ENCODE measurements around the gene RBP3.

Gene RBP3

GRCh38 chr10:47359626-47360418 lies 11.7 kb downstream of the RBP3 start:
- no peak for DNase-seq

DNA sequence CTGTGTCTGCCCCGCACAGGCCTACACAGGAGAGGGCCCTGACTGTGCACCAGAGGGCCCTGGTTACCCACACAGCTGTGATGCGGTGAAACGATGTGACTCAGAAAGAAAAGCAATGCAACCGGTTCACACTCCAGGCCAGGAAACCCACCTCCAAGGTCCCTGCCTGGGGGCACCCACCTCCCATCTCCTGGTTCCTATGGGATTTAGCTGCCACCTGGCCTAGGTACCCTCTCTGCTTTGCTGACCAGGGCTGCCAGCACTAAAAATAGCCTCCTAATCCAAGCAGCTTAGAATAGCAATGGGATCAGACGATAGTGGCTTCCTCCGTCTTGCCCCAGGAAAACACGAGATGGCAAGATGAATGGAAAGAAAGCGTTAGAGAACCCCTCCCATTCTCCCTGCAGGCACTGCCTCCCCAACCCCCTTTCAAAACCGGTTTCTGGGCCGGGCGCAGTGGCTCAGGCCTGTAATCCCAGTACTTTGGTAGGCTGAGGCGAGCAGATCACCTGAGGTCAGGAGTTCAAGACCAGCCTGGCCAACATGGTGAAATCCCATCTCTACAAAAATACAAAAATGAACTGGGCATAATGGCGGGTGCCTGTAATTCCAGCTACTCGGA lies 12.4 kb downstream of the RBP3 start:
- no peak for DNase-seq

GRCh38 chr10:47361293-47361692 lies 13.1 kb downstream of the RBP3 start:
- no peak for DNase-seq

GRCh38 chr10:47362199-47362598 lies 14.0 kb downstream of the RBP3 start:
- DNase-seq: no peak

DNA sequence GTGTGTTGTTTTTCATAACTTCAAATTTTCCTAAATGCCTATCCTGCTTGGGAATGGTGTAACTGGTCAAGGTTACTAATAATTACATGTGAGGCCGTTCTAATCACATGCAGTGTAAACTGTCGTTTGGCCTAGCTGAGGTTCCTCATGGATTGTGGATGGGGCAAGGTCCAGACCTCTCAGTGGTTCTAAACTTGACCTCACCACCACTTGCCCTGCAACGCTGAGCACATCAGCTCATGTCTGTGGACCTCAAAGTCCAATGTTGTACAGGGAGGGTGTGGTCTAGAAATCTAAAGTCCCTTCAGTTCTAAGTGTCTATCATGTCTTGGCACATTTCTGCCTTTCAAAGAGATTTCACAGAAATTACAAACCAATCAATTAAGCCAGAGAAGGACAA lies 15.6 kb downstream of the RBP3 start:
- no peak for DNase-seq

GRCh38 chr10:47364366-47364765 lies 16.2 kb downstream of the RBP3 start:
- no peak for DNase-seq

GRCh38 chr10:47364911-47365310 lies 16.7 kb downstream of the RBP3 start:
- no peak for DNase-seq

DNA sequence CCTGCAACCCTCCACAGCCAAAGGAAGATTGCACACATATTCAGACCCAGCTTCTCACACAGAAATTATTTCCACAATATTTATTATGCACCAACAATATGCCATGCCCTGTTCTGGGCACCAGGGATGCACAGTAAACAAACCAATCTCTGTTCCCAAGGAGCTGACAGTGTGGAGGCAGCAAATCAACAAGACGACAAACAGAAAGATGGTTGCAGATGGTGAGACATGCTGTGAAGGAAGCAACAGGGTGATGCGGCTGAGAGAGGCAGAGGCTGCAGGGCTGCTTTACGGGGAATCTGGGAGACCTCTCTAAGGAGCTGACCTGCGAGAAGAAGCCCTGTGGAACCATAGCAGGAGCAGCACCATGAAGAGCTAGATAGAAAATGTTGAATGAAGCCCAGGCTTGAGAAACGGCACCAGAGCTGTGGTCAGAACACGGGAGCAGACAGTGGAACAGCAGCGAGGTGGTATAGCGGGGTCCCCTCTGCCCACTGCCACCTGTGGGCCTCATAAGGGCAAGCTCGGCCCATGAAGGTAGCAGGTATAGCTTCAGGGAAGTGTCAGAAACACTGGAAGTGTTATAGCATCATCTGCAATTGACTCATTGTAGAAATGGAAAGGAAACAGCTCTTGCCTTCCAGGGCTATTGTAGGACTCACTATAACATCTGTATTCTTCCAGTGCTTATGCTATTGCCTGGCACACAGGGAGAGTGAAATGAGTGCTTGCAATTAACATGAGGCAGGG lies 17.4 kb downstream of the RBP3 start:
- DNase-seq: no peak

- DNase-seq: no peak
These were observed 18.0 kb downstream of the RBP3 start for GRCh38 chr10:47366181-47366631.

DNA sequence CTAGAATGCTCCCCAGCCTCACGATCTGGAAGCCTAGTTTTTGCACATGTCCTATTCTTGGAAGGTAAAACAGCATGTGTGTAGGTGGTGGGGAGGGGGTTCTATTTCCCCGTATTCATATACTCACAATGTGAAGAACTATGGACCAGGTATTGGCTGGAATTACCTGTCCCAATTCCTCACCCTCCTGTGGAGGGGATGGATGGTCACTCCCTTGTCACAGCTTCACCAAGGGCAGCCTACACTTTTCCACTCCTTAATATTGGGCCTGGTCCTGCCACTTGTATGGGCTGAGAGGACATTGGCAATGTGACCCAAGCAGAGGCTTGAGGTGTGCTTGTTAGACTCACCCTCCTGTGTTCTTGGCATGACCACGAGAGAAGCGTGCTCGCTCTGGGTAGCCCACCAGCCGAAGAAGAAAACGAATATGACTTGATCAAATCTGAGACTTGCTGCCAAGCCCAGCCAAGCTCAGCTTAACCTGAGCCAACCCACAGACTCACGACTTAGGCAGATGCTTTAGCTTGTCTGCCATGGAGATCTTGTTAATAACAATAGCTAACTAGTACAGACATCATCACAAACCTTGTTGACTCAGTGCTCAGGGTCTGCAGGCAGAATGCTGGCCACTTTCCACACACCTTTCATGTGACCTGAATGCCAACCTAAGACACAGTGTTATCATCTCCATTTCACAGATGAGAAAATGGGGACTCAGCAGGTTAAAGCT lies 18.7 kb downstream of the RBP3 start:
- no peak for DNase-seq

DNA sequence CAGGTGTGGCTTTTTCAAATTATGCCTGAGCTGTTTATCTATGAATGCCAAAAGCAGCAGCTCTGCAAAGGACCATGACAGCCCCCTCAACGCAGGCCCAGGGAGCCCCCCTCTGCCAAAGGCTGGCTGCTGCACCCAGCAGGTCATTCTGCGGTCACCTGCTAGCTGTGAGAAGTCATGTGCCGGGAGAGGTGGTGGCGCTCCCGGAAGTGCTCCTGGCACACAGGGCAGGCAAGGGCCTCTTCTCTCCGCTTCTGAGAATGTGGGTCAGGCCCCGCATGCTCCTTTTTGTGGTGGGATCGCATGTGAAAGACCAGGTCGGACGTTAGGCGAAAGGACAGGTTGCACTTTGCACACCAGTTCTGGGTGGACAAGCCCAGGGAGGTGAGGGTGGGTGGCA lies 19.5 kb downstream of the RBP3 start:
- DNase-seq: no peak

- DNase-seq: no peak
These were observed 20.4 kb downstream of the RBP3 start for GRCh38 chr10:47368431-47369180.

DNA sequence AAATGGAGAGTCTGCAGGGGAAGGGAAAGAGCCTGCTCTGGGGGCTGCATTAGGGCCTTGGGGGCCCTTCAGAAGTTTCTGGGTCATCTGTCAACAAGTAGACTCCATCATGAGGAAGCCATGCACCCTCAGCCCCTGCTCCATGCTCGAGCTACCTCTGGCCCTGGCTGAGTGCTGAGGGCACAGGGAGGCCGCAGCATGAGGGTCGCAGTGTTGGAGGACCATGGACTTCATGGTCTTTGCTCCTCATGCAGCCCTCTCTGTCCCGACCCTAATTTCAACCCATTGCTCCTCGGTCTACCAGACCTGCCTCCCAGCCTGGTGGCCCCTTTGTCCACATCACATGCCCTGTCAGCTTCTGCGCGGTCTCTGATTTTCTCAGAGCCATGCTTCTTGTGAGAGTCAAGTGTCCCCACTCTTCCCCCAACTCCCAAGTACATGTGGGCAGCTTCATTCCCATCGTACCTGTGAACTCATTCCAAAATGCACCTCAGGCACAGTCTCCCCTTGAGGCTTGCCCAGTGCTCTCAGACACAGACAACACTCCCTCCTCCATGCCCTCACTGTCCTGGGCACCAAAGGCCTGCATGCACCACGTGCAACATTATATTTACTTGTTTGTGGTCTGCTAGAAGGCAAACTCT lies 21.2 kb downstream of the RBP3 start:
- DNase-seq: no peak

DNA sequence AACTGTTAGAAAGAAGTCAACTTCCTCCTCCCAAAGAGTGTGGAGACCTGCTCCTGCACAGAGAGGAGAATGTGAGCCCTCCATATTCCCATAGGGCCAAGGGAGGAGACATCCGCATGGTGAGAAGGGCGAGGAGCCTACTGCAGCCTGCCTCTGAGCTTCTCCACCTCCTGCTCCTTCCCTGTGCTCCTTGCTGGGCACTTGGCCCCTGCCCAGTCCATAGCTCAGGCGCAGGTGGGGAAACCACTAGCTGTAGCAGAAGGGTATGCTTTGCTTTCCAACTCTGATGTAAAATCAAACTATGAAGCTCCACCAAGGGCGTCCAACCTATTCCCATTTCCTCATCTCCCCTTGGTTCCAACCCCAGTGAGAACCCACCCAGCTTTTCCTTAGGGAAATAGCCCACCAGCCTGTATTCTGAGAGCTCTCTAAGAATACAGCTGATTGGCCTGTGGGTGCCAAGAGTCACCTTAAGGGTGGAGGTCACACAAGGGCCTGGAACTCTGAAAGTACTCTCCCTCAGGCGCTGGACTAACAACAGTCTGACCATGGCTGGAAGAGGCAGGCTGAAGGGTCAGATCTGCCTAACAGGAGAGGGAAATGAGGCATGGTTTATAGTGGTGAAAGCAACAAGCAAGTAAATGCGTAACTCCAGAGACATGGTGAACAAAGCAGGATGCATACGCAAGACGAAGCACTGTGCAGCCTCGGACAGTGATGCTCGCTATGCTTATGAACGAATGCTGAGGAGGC lies 22.0 kb downstream of the RBP3 start:
- DNase-seq: no peak

GRCh38 chr10:47370878-47371277 lies 22.7 kb downstream of the RBP3 start:
- no peak for DNase-seq

GRCh38 chr10:47371629-47372485 lies 23.7 kb downstream of the RBP3 start:
- DNase-seq: no peak

DNA sequence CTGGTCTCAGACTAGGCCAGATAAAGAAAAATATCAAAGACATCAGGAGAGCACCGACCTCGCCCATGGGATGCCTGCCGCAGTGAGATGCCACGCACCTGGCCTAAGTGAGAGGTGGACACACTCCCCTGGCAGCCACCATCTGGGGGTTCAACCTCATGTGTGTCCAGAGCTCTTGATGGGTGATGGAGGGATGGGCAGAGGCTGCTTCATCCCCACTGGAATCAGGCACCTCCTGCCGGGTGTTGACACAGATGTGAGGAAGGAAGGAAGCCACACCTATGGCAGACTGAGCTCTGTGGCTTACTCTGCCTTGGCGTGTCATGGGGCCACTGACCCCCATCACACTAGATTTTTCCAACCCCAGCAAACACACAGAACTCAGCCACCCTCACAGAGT lies 24.6 kb downstream of the RBP3 start:
- DNase-seq: no peak

- DNase-seq: no peak
These were observed 26.7 kb downstream of the RBP3 start for GRCh38 chr10:47374611-47375536.
